GM12874 (cell line): ENCODE data around the gene ARG2.

Experiments
- TF ChIP-seq, protein P1 (sequence below): IDR thresholded peaks from 2 replicates; pipeline ENCODE4 v1.5.1; 2011; ENCODE audit warnings: low read depth, mild to moderate bottlenecking, control low read depth, low read length, moderate library complexity; ENCODE audit not compliant: insufficient read depth

Gene ARG2

DNA sequence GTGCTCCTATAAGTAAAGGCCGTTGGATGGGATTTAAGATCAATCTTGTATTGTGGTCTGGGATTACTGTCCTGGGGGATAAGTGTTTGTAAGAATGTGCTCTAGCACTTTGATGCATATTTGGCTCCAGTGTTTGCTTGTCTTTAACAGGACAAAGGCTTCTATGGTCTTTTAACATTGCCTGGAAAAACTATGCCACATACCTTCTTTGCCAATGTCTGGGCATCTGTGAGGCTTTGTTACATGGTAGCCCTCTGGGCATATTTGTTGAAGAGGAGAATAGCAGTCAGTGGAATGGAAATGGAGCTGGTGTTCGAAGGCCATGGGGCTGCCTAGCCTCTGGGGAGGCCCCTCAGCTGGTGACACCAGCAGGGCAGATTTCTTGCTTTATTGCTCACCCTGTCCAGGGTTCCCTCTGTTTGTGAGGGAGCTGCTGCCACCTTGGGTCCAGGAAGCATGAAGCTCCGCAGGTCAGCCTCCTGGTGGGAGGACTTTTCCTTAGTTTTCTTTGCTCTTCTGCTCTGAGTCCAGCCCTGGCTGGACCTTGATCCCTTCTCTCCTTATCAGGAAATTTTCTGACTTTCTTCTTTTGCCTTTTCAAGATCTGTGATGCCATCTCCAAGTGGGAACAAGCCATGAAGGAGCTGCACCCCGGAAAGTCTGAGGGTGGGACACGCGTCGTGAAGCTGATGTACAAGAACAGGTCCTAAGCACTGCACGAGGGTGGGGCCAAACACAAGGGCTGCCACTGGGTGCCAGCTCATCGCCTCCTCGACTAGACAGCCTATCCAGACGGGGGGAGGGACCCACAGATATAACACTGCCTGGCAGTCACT is 39.2 kb upstream of the ARG2 start:
- TF ChIP-seq, protein P1, sequence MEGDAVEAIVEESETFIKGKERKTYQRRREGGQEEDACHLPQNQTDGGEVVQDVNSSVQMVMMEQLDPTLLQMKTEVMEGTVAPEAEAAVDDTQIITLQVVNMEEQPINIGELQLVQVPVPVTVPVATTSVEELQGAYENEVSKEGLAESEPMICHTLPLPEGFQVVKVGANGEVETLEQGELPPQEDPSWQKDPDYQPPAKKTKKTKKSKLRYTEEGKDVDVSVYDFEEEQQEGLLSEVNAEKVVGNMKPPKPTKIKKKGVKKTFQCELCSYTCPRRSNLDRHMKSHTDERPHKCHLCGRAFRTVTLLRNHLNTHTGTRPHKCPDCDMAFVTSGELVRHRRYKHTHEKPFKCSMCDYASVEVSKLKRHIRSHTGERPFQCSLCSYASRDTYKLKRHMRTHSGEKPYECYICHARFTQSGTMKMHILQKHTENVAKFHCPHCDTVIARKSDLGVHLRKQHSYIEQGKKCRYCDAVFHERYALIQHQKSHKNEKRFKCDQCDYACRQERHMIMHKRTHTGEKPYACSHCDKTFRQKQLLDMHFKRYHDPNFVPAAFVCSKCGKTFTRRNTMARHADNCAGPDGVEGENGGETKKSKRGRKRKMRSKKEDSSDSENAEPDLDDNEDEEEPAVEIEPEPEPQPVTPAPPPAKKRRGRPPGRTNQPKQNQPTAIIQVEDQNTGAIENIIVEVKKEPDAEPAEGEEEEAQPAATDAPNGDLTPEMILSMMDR, result no peak

DNA sequence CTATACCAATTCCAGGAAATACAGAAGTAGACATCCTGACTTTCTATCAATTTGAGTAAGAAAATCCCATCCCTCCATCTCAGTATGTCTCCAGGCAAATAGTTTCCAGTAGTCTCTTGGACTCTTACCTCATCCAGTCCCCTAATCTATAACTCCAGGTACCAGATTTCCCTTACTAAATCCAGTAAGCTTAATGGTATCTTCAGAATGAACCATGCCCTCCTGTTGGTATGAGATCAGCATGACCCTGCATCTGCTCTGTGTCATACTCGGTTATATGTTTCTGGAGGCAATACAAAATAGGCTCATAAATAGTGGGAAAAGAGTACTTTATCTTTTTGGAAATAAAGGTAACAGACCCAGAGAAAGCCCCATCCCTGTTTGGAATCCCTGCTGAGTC is 38.1 kb upstream of the ARG2 start:
- TF ChIP-seq, protein P1, result no peak

DNA sequence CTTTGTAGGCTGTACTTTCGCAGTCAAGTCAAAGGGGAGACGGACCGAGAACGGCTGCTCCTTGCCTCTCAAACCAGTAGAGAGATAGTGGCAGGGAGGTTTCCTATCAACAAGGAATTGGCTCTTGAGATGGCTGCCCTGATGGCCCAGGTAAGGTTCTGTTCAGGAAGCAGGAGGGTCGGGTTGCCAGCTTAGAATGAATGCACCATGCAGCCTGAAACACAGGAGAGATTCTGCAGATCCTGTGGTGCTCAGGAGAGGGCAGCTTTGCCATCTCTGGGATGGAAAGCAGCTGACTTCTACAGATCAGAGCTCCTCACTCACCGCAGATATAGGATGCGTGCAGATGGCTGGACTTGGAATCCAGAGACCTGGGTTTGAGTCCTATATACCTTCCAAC is 37.7 kb upstream of the ARG2 start:
- TF ChIP-seq, protein P1, result no peak

DNA sequence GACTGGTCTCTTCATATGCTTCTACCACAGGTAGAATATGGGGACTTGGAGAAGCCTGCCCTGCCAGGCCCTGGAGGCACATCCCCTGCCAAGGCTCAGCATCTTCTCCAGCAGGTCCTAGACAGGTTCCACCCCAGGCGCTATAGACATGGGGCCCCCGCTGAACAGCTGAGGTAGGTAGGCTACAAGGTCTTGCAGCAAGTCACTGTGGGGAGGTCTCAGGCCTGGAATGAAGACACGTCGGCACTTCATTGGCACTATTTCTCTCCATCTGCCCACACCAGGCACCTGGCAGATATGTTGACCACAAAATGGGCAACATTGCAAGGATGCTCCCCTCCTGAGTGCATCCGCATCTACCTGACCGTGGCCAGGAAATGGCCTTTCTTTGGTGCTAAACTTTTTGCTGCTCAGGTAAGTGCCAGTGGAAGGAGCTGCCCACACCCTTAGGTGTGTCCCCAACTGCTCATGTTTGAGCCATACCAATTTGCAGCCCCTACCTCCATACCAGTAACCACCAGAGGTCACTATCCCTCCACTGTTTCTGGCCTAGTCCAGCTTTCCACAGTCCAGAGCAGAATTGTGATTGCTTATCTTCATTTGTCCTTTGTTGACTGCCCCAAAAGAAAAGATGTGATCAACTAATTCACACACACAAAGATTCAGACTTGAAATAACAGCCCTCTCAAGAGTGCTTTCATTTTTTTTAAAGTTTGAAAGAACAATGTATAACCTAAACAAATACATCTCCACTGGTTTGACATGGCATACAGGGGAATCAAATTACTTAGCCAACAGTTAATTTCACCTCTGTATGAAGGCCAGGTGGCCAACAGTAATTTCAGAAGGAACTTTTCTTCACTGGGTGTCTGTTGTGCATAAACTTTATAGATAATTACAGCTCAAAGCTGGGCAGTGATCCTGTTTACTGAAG is 35.7 kb upstream of the ARG2 start:
- TF ChIP-seq, protein P1, result peak; percentile 71

DNA sequence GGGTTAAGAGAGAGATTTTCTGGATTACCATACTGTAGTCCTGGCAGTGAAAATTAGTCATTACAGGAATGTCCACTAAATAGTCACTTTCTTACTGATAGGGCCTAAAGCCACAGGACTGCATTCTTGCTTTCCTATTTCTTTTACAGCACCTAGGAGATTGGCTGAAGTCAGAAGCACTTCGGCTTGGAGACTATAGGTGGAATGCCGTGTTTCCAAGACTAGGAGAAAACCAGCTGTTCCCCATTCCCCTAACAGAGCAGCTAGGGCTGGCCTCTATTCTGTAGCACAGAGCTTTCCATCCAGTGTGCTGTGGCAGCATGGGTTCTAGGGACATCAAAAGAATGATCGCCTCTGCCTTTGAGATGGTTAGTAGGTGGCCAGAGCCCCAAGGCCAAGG is 34.7 kb upstream of the ARG2 start:
- TF ChIP-seq, protein P1, result no peak

DNA sequence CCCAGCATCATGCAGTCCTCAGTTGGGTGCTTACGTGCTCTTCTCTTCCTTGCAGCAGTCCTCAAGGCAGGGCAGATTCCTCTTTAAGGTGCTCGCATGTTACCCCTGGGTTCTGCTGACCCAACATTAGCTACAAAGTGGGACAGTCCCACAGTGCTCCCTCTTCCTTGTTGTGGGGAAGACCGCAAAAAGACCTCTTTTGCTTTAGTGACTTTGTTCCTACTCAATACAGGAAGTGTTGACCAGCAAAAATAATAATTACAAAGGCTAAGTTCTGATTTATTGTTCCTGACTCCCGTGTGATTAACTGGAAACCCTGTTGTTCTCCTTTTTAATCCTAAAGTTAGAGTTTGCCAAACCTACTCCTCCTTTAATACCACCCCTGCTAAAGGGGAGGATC is 33.4 kb upstream of the ARG2 start:
- TF ChIP-seq, protein P1, result no peak

DNA sequence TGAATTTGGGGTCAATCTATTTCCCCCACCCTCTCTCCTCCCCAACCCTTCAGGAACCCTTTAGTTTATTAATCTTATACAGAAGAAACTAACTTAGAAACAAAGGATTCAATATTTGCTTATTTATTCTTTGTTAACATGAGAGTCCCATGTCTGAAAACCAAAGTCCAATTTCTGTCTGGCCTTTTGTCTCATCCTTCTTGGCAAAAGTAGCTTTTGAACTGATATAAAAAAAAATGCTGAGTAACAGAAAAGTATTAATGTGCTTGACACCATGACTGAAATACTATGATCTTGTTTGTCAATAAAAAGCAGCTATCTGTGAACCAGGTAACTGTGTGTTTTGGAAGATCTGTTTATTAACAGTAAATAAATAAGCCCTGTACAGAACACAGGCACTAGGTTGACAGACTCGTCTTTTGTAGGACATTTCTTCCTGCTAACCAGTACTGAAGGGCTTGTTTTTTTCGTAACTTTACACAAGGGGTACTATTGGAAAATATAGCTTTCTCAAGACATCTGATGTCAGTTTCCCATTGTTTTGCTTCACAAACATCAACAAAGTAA is 30.4 kb upstream of the ARG2 start:
- TF ChIP-seq, protein P1, result no peak
